ENCODE results near the gene DAPL1.

DAPL1 gene

DNA sequence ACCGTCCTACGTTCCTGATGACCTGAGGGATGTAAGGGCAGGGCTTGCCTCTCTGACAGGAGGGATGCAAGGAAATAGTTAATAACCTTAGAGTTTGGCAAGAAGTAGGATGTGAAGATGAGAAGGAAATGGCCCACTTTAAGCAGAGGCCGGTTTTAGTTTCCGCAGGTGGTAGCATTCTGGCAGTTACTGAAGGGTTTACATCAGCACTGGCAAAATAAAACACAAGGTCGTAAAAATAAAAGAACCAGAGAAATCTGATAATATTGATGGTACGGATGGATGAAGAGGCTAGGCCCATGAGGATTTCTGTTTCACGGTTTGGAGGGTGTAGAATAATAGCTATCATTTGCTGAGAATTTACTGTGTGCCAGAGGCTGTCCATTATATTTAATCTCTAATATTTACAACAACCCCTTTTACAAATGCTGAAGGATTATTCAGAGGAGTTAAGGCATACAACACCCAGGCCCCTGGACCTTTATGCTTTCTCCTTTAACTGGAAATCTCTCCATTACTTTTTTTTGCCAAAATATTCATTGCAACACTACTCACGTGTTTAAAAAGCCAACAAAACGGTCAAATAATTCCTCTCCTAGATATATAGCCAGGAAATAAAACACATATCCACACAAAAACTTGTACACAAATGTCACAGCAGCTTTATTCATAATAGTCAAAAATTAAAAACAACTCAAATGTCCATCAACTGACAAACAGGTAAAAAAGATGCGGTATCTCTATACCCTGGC is 28.5 kb downstream of the DAPL1 start:
- ChIA-PET CTCF (no interaction called here), POLR2A (no interaction called here)
- TF ChIP-seq, protein P1, sequence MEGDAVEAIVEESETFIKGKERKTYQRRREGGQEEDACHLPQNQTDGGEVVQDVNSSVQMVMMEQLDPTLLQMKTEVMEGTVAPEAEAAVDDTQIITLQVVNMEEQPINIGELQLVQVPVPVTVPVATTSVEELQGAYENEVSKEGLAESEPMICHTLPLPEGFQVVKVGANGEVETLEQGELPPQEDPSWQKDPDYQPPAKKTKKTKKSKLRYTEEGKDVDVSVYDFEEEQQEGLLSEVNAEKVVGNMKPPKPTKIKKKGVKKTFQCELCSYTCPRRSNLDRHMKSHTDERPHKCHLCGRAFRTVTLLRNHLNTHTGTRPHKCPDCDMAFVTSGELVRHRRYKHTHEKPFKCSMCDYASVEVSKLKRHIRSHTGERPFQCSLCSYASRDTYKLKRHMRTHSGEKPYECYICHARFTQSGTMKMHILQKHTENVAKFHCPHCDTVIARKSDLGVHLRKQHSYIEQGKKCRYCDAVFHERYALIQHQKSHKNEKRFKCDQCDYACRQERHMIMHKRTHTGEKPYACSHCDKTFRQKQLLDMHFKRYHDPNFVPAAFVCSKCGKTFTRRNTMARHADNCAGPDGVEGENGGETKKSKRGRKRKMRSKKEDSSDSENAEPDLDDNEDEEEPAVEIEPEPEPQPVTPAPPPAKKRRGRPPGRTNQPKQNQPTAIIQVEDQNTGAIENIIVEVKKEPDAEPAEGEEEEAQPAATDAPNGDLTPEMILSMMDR (IDR thresholded peaks at IDR 0.05; ENCODE audit: control extremely low read depth, extremely low read depth, low read depth, missing control alignments): no peak
- DNase-seq (ENCODE audit: extremely low spot score): no peak

DNA sequence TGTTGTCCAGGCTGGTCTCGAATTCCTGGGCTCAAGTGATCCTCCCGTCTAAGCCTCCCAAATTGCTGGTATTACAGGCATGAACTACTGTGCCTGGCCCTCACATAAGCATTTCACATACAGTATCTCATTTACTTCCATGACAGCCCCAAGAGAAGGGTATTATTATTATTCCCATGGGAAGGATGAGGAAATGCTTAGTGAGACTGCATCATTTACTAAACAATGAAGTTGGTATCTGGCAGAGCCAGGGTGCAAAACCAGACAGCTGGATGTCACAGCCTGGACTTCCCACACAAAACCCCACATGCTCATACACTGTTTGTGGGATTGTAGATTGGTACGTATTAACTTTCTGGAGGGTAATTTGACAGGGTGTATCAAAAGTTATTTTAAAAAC is 29.9 kb downstream of the DAPL1 start:
- ChIA-PET CTCF (no interaction called here), POLR2A (no interaction called here)
- DNase-seq (ENCODE audit: extremely low spot score): no peak
- TF ChIP-seq, protein P1 (IDR thresholded peaks at IDR 0.05; ENCODE audit: control extremely low read depth, extremely low read depth, low read depth, missing control alignments): no peak

DNA sequence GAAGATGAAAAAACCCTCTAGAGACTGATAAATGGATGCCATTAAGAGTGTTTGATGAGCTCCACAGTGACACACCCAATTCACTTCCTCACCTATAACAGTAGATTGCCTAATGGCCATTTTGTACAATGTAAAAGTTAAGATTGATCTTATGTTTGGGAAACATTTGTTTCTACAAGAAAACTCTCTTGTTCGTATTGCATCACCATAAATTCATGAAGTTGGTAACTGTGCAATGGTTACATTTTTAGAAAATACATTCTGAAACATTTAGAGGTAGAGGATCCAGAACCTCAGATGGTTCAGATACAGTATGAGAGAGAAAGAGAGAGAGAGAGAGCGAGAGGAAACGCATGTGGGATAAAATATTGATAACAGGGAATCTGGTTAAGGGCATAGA is 31.8 kb downstream of the DAPL1 start:
- TF ChIP-seq, protein P1 (IDR thresholded peaks at IDR 0.05; ENCODE audit: control extremely low read depth, extremely low read depth, low read depth, missing control alignments): no peak
- POLR2A ChIA-PET: no interaction called here
- DNase-seq (ENCODE audit: extremely low spot score): no peak
- CTCF ChIA-PET: no interaction called here

DNA sequence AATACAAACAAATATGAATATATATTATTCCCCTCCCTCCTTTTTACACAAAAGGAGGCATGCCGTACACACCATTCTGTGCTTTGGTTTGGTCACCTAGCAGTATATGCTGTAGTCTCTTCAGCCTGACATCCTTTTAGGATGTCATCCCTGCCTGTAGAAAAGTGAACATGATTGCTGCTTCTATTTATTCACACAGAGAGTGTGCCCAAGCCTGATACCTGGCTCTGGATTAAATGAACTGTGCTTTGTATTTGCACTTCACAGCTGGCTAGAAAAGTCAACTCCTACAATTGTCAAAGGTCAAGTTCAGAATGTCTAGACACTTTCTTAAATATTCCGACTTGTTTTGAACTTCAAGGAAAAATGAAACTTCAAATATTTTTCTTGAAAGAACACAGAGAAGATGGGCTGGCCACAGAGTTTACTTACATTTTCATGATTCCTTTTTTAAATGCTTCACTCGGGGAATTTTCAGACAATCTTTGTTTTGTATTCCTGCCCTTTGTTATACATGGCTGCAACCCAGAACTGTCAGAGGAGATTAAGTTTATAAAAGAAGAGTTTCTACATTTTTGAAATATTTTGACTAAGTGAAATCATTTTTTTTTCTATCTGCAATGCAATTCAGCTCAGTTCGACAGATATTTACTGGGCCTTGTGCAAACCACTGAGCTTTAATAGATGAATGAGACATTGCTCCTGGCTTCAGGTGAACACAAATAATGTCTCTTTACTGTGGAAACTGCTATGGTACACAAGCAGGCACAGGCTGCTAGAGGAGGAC is 33.5 kb downstream of the DAPL1 start:
- CTCF ChIA-PET: no interaction called here
- POLR2A ChIA-PET: no interaction called here
- TF ChIP-seq, protein P1 (IDR thresholded peaks at IDR 0.05; ENCODE audit: control extremely low read depth, extremely low read depth, low read depth, missing control alignments): no peak
- DNase-seq (ENCODE audit: extremely low spot score): no peak

DNA sequence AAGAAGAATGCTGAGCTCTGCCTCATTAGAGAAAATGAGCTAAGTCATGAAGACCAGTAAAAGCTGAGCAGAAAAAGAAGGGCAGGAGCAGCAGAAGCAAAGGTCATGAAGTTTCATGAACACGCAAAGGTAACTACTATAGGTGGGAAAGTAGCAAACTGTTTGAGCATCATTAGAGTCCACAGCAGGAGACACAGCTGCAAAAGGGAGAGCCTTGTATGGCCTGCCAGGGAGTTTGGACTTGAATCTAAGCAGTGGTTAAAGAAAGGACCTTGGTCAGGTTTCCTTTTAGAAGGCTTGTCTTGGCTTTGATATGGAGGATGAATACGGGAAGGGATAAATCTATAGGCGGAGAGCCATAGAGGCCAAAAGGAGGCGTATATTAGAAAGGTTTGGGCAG is 34.0 kb downstream of the DAPL1 start:
- ChIA-PET CTCF (no interaction called here), POLR2A (no interaction called here)
- TF ChIP-seq, protein P1 (IDR thresholded peaks at IDR 0.05; ENCODE audit: control extremely low read depth, extremely low read depth, low read depth, missing control alignments): no peak
- no peak for DNase-seq (ENCODE audit: extremely low spot score)

DNA sequence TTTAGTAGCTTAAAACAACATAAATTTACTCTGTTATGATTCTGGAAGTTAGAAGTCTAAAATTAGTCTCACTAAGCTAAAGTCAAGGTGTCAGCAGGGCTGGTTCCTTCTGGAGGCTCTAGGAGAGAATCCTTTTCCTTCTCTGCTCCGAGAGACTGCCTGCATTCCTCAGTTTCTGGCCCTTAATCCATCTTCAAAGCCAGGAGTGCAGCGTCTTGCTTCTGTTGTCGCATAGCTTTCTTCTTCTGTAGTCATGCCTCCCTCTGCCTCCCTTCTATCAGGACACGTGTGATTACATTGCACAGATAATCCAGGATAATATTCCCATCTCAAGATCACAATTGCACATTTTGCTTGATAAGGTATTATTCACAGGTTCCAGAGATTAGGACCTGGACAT is 35.1 kb downstream of the DAPL1 start:
- TF ChIP-seq, protein P1 (IDR thresholded peaks at IDR 0.05; ENCODE audit: control extremely low read depth, extremely low read depth, low read depth, missing control alignments): no peak
- CTCF ChIA-PET: no interaction called here
- no peak for DNase-seq (ENCODE audit: extremely low spot score)
- POLR2A ChIA-PET: no interaction called here
